ENCODE measurements around the gene LMTK3. TPM values are rescaled to one million over a fixed set of nuclear protein-coding genes. Genes with fewer than 3 reads are reported as not detected.

LMTK3 gene
- total and polyA plus RNA-seq, 2 of the 4 experiments (the other 2 are of a cell fraction): 0.18 to 0.87 TPM

GRCh38 chr19:48496959-48497727 lies 14.5 kb downstream of the LMTK3 start:
- POLR2A ChIA-PET (ENCODE audit: unreplicated experiment): no interaction called here
- no peak overlapping the region for H3K4me3 ChIP-seq (ENCODE audit: insufficient read depth, low read depth, low read length)
- no peak overlapping the region for H3K18ac ChIP-seq (ENCODE audit: low read depth, low read length)
- DNase-seq (no peak), ATAC-seq (ENCODE audit: low read depth) (no peak)
- no peaks in the 10 kb centered on the region for H3K36me3 ChIP-seq (ENCODE audit: control insufficient read depth, insufficient read depth, low read length)
- no peak overlapping the region for H2BK20ac ChIP-seq (ENCODE audit: low read depth, low read length)
- H2BK15ac ChIP-seq (ENCODE audit: low read depth, low read length): no peak overlapping the region
- H3K27ac ChIP-seq (ENCODE audit: insufficient read depth, low read length): no peak overlapping the region
- no peak overlapping the region for H3K4ac ChIP-seq (ENCODE audit: low read depth, low read length)
- H3K9me1 ChIP-seq (ENCODE audit: insufficient read depth, low read length): peaks cover 4% of the 10 kb centered on the region
- H2AK5ac ChIP-seq (ENCODE audit: low read depth, low read length): no peak overlapping the region
- H4K91ac ChIP-seq (ENCODE audit: insufficient read depth, low read depth, low read length): no peak overlapping the region
- no peak overlapping the region for H3K9ac ChIP-seq (ENCODE audit: low read depth, low read length)
- 37% methylated on average over 14 of the region's 45 CpGs; no CpG with 5 or more reads in 1 of the 2 experiments for WGBS, 2 experiments (ENCODE audit: extremely low coverage in 2 of 2, insufficient read length in 1 of 2)
- peaks cover 0 to 9% of the 10 kb centered on the region in 2 experiments; a peak in 1 of 4 replicates for H3K79me1 ChIP-seq (ENCODE audit: low read depth in 1 of 2, low read length in 2 of 2)
- H2BK5ac ChIP-seq (ENCODE audit: low read depth, low read length, poor library complexity, severe bottlenecking): no peak overlapping the region
- intact Hi-C loops (cut with micrococcal nuclease): no loop called here
- no TSS peak for BruUV-seq (replicated peaks)
- no peak overlapping the region for H4K8ac ChIP-seq (ENCODE audit: low read depth in 2 of 2, low read length in 2 of 2)
- CTCF ChIA-PET: interaction anchor here (1.5 kb wide), 1 partner anchor 106 kb away, joined by 3 read pairs; the partner anchor contains the start of gene KDELR1
- H3K27me3 ChIP-seq (ENCODE audit: control insufficient read depth, insufficient read depth, low read length): peaks cover 39% of the 10 kb centered on the region
- in situ Hi-C loops (cut with MboI; ENCODE audit: low sequenced_read_pairs): no loop called here
- H2AK9ac ChIP-seq (replicated peaks; ENCODE audit: low read depth, low read length, poor library complexity): peak overlapping the region; percentile 16
- H2AFZ ChIP-seq (replicated peaks; ENCODE audit: low read length, poor library complexity): no peak overlapping the region
- H3K4me1 ChIP-seq (ENCODE audit: control insufficient read depth, insufficient read depth, low read length): peaks cover 3% of the 10 kb centered on the region; the same call in 1 of the 2 replicates
- no peak overlapping the region for H4K5ac ChIP-seq (ENCODE audit: low read depth, low read length)
- no peak overlapping the region for H3K56ac ChIP-seq (ENCODE audit: extremely low read depth, insufficient read depth, low read length)
- H3K9me3 ChIP-seq (ENCODE audit: control insufficient read depth, insufficient read depth, low read length): no peaks in the 10 kb centered on the region
- dilution Hi-C loops (cut with HindIII; ENCODE audit: low sequenced_read_pairs, unreplicated experiment): no loop called here
- H3K4me2 ChIP-seq (ENCODE audit: low read depth, low read length): no peak overlapping the region
- no peak overlapping the region for H2BK120ac ChIP-seq (ENCODE audit: low read depth, low read length)
- no peaks in the 10 kb centered on the region; the same call in 1 of the 2 replicates for H4K20me1 ChIP-seq (ENCODE audit: insufficient read depth, low read length)
- H3K14ac ChIP-seq (replicated peaks; ENCODE audit: low read depth, low read length): no peak overlapping the region
- no peak overlapping the region for H3K23ac ChIP-seq (ENCODE audit: low read depth, low read length)
- TF ChIP-seq RFX5 (IDR thresholded peaks at IDR 0.05; ENCODE audit: low read depth, low read length): no peak
- no peak for TF ChIP-seq CEBPB (IDR thresholded peaks at IDR 0.05; ENCODE audit: low read depth, low read length)
- no peak for TF ChIP-seq MXI1 (IDR thresholded peaks at IDR 0.05; ENCODE audit: borderline replicate concordance, low read depth, low read length)
- no peak for TF ChIP-seq POLR2A (IDR thresholded peaks at IDR 0.05; ENCODE audit: low read depth, low read length)
- no peak for TF ChIP-seq RAD21 (IDR thresholded peaks at IDR 0.05; ENCODE audit: low read length)
- no peak for TF ChIP-seq FOS (IDR thresholded peaks at IDR 0.05; ENCODE audit: low read depth, low read length)
- TF ChIP-seq CTCF (conservative IDR thresholded peaks at IDR 0.05; ENCODE audit: low read depth, low read length): no peak
- no peak for TF ChIP-seq MAZ (IDR thresholded peaks at IDR 0.05; ENCODE audit: borderline replicate concordance, low read depth, low read length)
- no peak for TF ChIP-seq USF2 (IDR thresholded peaks at IDR 0.05; ENCODE audit: low read depth, low read length)
- no peak for TF ChIP-seq BHLHE40 (IDR thresholded peaks at IDR 0.05; ENCODE audit: low read depth, low read length)
- no peak for TF ChIP-seq SMC3 (IDR thresholded peaks at IDR 0.05; ENCODE audit: low read depth, low read length)
- no peak for TF ChIP-seq RCOR1 (IDR thresholded peaks at IDR 0.05; ENCODE audit: insufficient replicate concordance, low read length)
- no peak for TF ChIP-seq CHD1 (IDR thresholded peaks at IDR 0.05; ENCODE audit: low read depth, low read length)
- TF ChIP-seq MAFK (IDR thresholded peaks at IDR 0.05; ENCODE audit: low read depth, low read length): no peak
- TF ChIP-seq ELK1 (IDR thresholded peaks at IDR 0.05; ENCODE audit: borderline replicate concordance, low read depth, low read length): no peak

All from IMR-90 (cell line).